ENCODE results near the gene SORBS1.

SORBS1 gene

GRCh38 chr10:95573527-95573926 lies 12.4 kb upstream of the SORBS1 start:
- Histone ChIP-seq H3K4me3 (no peak overlapping the region), H3K27me3 (no peaks in the 10 kb centered on the region), H3K9me3 (no peaks in the 10 kb centered on the region), H3K27ac (no peak overlapping the region), H3K4me1 (peaks cover 0 to 2% (median 0%) of the 10 kb centered on the region in 4 donors), H3K36me3 (no peaks in the 10 kb centered on the region)
- intact Hi-C loops (cut with DNase I; ENCODE audit: low total_unique reads), result no loop called here
- no peak for DNase-seq
- TF ChIP-seq CTCF (IDR thresholded peaks at IDR 0.05), result no peak

GRCh38 chr10:95572131-95572820 lies 11.1 kb upstream of the SORBS1 start:
- Histone ChIP-seq H3K9me3 (no peaks in the 10 kb centered on the region), H3K36me3 (no peaks in the 10 kb centered on the region), H3K4me3 (no peak overlapping the region), H3K27me3 (no peaks in the 10 kb centered on the region), H3K27ac (no peak overlapping the region), H3K4me1 (peaks cover 0 to 8% (median 4%) of the 10 kb centered on the region in 4 donors)
- TF ChIP-seq CTCF (IDR thresholded peaks at IDR 0.05), result no peak
- DNase-seq, result no peak
- intact Hi-C loops (cut with DNase I; ENCODE audit: low total_unique reads), result no loop called here

DNA sequence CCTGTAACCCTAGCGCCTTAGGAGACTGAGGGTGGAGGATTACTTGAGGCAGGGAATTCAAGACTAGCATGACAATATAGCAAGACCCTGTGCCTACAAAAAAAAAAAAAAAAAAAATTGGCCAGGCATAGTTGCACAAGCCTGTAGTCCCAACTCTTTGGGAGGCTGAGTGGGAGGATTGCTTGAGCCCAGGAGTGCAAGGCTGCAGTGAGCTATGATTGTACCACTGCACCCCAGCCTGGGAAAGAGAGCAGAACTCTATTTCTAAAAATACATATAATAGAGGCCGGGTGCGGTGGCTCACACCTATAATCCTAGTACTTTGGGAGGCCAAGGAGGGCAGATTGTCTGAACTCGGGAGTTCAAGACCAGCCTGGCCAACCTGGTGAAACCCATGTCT lies 10.2 kb upstream of the SORBS1 start:
- TF ChIP-seq CTCF (IDR thresholded peaks at IDR 0.05), result no peak
- H3K27me3 ChIP-seq, result no peaks in the 10 kb centered on the region
- intact Hi-C loops (cut with DNase I; ENCODE audit: low total_unique reads), result no loop called here
- H3K36me3 ChIP-seq, result no peaks in the 10 kb centered on the region
- H3K4me3 ChIP-seq, result no peak overlapping the region
- no peak overlapping the region for H3K27ac ChIP-seq
- no peaks in the 10 kb centered on the region for H3K9me3 ChIP-seq
- DNase-seq, result no peak
- peaks cover 0 to 8% (median 4%) of the 10 kb centered on the region in 4 donors for H3K4me1 ChIP-seq

DNA sequence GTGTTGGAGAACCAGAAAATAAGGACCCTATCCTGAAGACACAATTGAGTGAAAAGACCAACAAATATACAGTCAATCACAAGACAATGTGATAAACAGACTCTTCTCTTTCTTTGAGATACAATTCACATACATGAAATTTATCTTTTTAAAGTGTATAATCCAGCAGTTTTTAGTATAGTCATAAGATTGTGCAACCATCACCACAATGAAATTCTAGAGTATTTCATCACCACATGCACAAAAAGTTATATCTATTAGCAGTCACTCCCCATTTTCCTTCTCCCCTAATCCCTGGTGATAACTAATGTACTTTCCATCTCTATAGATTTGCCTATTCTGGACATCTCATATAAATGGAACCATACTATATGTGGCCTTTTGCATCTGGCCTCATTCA lies 8.2 kb upstream of the SORBS1 start:
- H3K27ac ChIP-seq, result no peak overlapping the region
- no peak for TF ChIP-seq CTCF (IDR thresholded peaks at IDR 0.05)
- intact Hi-C loops (cut with DNase I; ENCODE audit: low total_unique reads), result no loop called here
- no peaks in the 10 kb centered on the region for H3K27me3 ChIP-seq
- no peaks in the 10 kb centered on the region for H3K9me3 ChIP-seq
- no peak overlapping the region for H3K4me3 ChIP-seq
- H3K4me1 ChIP-seq, result peaks cover 0 to 8% (median 4%) of the 10 kb centered on the region in 4 donors
- DNase-seq, result no peak
- no peaks in the 10 kb centered on the region for H3K36me3 ChIP-seq

GRCh38 chr10:95567903-95568630 lies 6.9 kb upstream of the SORBS1 start:
- Histone ChIP-seq H3K27ac (peak overlapping the region in 1 of 2 donors; percentile 12), H3K9me3 (no peaks in the 10 kb centered on the region), H3K4me1 (peaks cover 0 to 8% (median 4%) of the 10 kb centered on the region in 4 donors), H3K36me3 (no peaks in the 10 kb centered on the region), H3K27me3 (no peaks in the 10 kb centered on the region), H3K4me3 (no peak overlapping the region)
- intact Hi-C loops (cut with DNase I; ENCODE audit: low total_unique reads), result no loop called here
- no peak for DNase-seq
- no peak for TF ChIP-seq CTCF (IDR thresholded peaks at IDR 0.05)
